ENCODE measurements around the gene CUL1. TPM values are rescaled to one million over a fixed set of nuclear protein-coding genes. Genes with fewer than 3 reads are reported as not detected.
"Not testable (repeated sequence)": the region's sequence is repeated elsewhere in the genome, so short reads cannot be mapped to it uniquely, and the experiment has no call there.

CUL1 gene
- total and polyA plus RNA-seq, 4 donors: 22.9 to 56.5 (median 32.8) TPM

GRCh38 chr7:148701414-148701813, 2.7 kb downstream of the CUL1 start:
- no peaks in the 10 kb centered on the region for H3K27me3 ChIP-seq (ENCODE audit: control insufficient read depth in 3 of 3, insufficient read depth in 3 of 3, low read length in 2 of 3)
- H3K4me1 ChIP-seq (ENCODE audit: control insufficient read depth in 5 of 5, insufficient read depth in 5 of 5, low read length in 5 of 5): peaks cover 13 to 45% (median 24%) of the 10 kb centered on the region in 5 donors
- no peak overlapping the region for H3K27ac ChIP-seq (ENCODE audit: low read depth in 1 of 2, low read length in 1 of 2)
- no peaks in the 10 kb centered on the region for H3K9me3 ChIP-seq (ENCODE audit: control insufficient read depth in 4 of 4, insufficient read depth in 3 of 4, low read length in 3 of 4)
- peak overlapping the region in 1 of 2 donors; percentile 89 for H3K9ac ChIP-seq (ENCODE audit: insufficient read depth in 1 of 2, low read length in 2 of 2)
- H3K36me3 ChIP-seq (ENCODE audit: control insufficient read depth in 4 of 4, insufficient read depth in 4 of 4, low read length in 4 of 4): no peaks in the 10 kb centered on the region
- TF ChIP-seq CTCF (IDR thresholded peaks at IDR 0.05; ENCODE audit: control extremely low read depth, extremely low read depth): no peak
- ATAC-seq (ENCODE audit: insufficient read depth, low FRiP score) (no peak), DNase-seq (no peak)
- 38 to 51% methylated on average over 1 of the region's 1 CpG for WGBS, 2 donors
- no peak overlapping the region for H3K4me3 ChIP-seq

GRCh38 chr7:148702876-148703670, 4.4 kb downstream of the CUL1 start:
- no peak for DNase-seq
- WGBS, 2 donors: 80 to 88% methylated on average over 11 of the region's 11 CpGs

GRCh38 chr7:148703671-148703962, 4.9 kb downstream of the CUL1 start:
- not testable (repeated sequence) for H3K27me3 ChIP-seq (ENCODE audit: control insufficient read depth in 3 of 3, insufficient read depth in 3 of 3, low read length in 2 of 3); H3K36me3 ChIP-seq (ENCODE audit: control insufficient read depth in 4 of 4, insufficient read depth in 4 of 4, low read length in 4 of 4); H3K9ac ChIP-seq (ENCODE audit: insufficient read depth in 1 of 2, low read length in 2 of 2); H3K27ac ChIP-seq (ENCODE audit: low read depth in 1 of 2, low read length in 1 of 2); ATAC-seq (ENCODE audit: insufficient read depth, low FRiP score); H3K4me3 ChIP-seq; H3K9me3 ChIP-seq (ENCODE audit: control insufficient read depth in 4 of 4, insufficient read depth in 3 of 4, low read length in 3 of 4); DNase-seq
- 93 to 95% methylated on average over 8 of the region's 8 CpGs for WGBS, 2 donors
- peaks cover 10 to 50% (median 22%) of the 10 kb centered on the region in 5 donors for H3K4me1 ChIP-seq (ENCODE audit: control insufficient read depth in 5 of 5, insufficient read depth in 5 of 5, low read length in 5 of 5)

More at GRCh38 chr7:148702876-148703670, 4.4 kb downstream of the CUL1 start:
- peaks cover 5 to 45% (median 19%) of the 10 kb centered on the region in 5 donors for H3K4me1 ChIP-seq (ENCODE audit: control insufficient read depth in 5 of 5, insufficient read depth in 5 of 5, low read length in 5 of 5)
- H3K9me3 ChIP-seq (ENCODE audit: control insufficient read depth in 4 of 4, insufficient read depth in 3 of 4, low read length in 3 of 4): no peaks in the 10 kb centered on the region
- ATAC-seq (ENCODE audit: insufficient read depth, low FRiP score): no peak
- no peaks in the 10 kb centered on the region for H3K36me3 ChIP-seq (ENCODE audit: control insufficient read depth in 4 of 4, insufficient read depth in 4 of 4, low read length in 4 of 4)
- TF ChIP-seq CTCF (IDR thresholded peaks at IDR 0.05; ENCODE audit: control extremely low read depth, extremely low read depth): no peak
- no peak overlapping the region for H3K27ac ChIP-seq (ENCODE audit: low read depth in 1 of 2, low read length in 1 of 2)
- no peaks in the 10 kb centered on the region for H3K27me3 ChIP-seq (ENCODE audit: control insufficient read depth in 3 of 3, insufficient read depth in 3 of 3, low read length in 2 of 3)
- no peak overlapping the region for H3K4me3 ChIP-seq
- no peak overlapping the region for H3K9ac ChIP-seq (ENCODE audit: insufficient read depth in 1 of 2, low read length in 2 of 2)

GRCh38 chr7:148704189-148704588, 5.5 kb downstream of the CUL1 start:
- ATAC-seq (ENCODE audit: insufficient read depth, low FRiP score) (no peak), DNase-seq (no peak)
- Histone ChIP-seq H3K27ac (ENCODE audit: low read depth in 1 of 2, low read length in 1 of 2) (no peak overlapping the region), H3K27me3 (ENCODE audit: control insufficient read depth in 3 of 3, insufficient read depth in 3 of 3, low read length in 2 of 3) (no peaks in the 10 kb centered on the region), H3K9me3 (ENCODE audit: control insufficient read depth in 4 of 4, insufficient read depth in 3 of 4, low read length in 3 of 4) (no peaks in the 10 kb centered on the region), H3K9ac (ENCODE audit: insufficient read depth in 1 of 2, low read length in 2 of 2) (no peak overlapping the region), H3K4me1 (ENCODE audit: control insufficient read depth in 5 of 5, insufficient read depth in 5 of 5, low read length in 5 of 5) (peaks cover 13 to 51% (median 22%) of the 10 kb centered on the region in 5 donors), H3K36me3 (ENCODE audit: control insufficient read depth in 4 of 4, insufficient read depth in 4 of 4, low read length in 4 of 4) (no peaks in the 10 kb centered on the region), H3K4me3 (no peak overlapping the region)
- WGBS, 2 donors: 77 to 82% methylated on average over 3 of the region's 3 CpGs
- no peak for TF ChIP-seq CTCF (IDR thresholded peaks at IDR 0.05; ENCODE audit: control extremely low read depth, extremely low read depth)
